Adipose tissue (tissue), 3 donors: ENCODE results near the gene IPO5. TPM values are rescaled to one million over a fixed set of nuclear protein-coding genes. Genes with fewer than 3 reads are reported as not detected.

Experiments
- H3K27ac ChIP-seq: one replicate; pipeline ENCODE4 v1.5.1; 2013; ENCODE audit warnings: low read depth, low read length
- WGBS, 3 donors: extraction: QIAGEN DNeasy Blood & Tissue Kit; methylation state at CpG; one replicate each; pipeline ENCODE4 v1.1.7; 2013; 5-methylcytosine and 5-hydroxymethylcytosine counted together
- polyA plus RNA-seq, 3 donors: library from polyadenylated mRNA; stranded (reverse); fragments of 200-250 nt; gene quantifications; one replicate each; pipeline ENCODE4 v1.2.3, GENCODE V29; 2013
- donor health status: healthy with polysubstance abuse.
- donor health status: Bipolar disorder and iron deficiency.
- donor health status: healthy.

Gene IPO5
- 10 to 100 TPM; 49.4 to 59.2 (median 51.0) TPM for polyA plus RNA-seq

- H3K27ac ChIP-seq = no peak within 1 kb of the TSS
- WGBS, 3 donors = 67 to 75% (median 69%) methylated on average over 10 of the region's 10 CpGs
These were observed at the start of gene IPO5 for GRCh38 chr13:97953376-97953970. IPO5 (plus strand) TSS chr13:97953675; CDS start chr13:97976697, 23,022 bp downstream.

GRCh38 chr13:97904059-97904458 is 49.4 kb upstream of the IPO5 start:
- H3K27ac ChIP-seq = no peak overlapping the region
- WGBS, 3 donors = 73 to 86% (median 81%) methylated on average over 2 of the region's 2 CpGs

GRCh38 chr13:97905517-97905916 is 48.0 kb upstream of the IPO5 start:
- H3K27ac ChIP-seq = no peak overlapping the region
- 67 to 82% (median 76%) methylated on average over 1 of the region's 1 CpG for WGBS, 3 donors

GRCh38 chr13:97911311-97912138 is 42.0 kb upstream of the IPO5 start:
- no peak overlapping the region for H3K27ac ChIP-seq
- 44 to 63% (median 59%) methylated on average over 7 of the region's 7 CpGs for WGBS, 3 donors

GRCh38 chr13:97912139-97912535 is 41.3 kb upstream of the IPO5 start:
- WGBS, 3 donors = 83 to 90% (median 88%) methylated on average over 6 of the region's 6 CpGs
- H3K27ac ChIP-seq = no peak overlapping the region

- H3K27ac ChIP-seq = no peak overlapping the region
- WGBS, 3 donors = 80 to 83% (median 80%) methylated on average over 2 of the region's 2 CpGs
These were observed 40.3 kb upstream of the IPO5 start for GRCh38 chr13:97913206-97913605.

GRCh38 chr13:97914540-97914939 is 38.9 kb upstream of the IPO5 start:
- no peak overlapping the region for H3K27ac ChIP-seq
- 75 to 81% (median 75%) methylated on average over 1 of the region's 1 CpG for WGBS, 3 donors

- 60 to 79% (median 66%) methylated on average over 6 of the region's 6 CpGs for WGBS, 3 donors
- no peak overlapping the region for H3K27ac ChIP-seq
These were observed 32.2 kb upstream of the IPO5 start for GRCh38 chr13:97921176-97921816.

GRCh38 chr13:97928301-97928700 is 25.2 kb upstream of the IPO5 start:
- WGBS, 3 donors = 65 to 94% (median 67%) methylated on average over 1 of the region's 1 CpG
- H3K27ac ChIP-seq = no peak overlapping the region

- 54 to 77% (median 74%) methylated on average over 5 of the region's 5 CpGs for WGBS, 3 donors
- no peak overlapping the region for H3K27ac ChIP-seq
These were observed 21.4 kb upstream of the IPO5 start for GRCh38 chr13:97932036-97932435.

GRCh38 chr13:97932647-97933046 is 20.8 kb upstream of the IPO5 start:
- WGBS, 3 donors = 88 to 92% (median 89%) methylated on average over 5 of the region's 5 CpGs
- H3K27ac ChIP-seq = no peak overlapping the region

GRCh38 chr13:97933776-97934175 is 19.7 kb upstream of the IPO5 start:
- H3K27ac ChIP-seq = no peak overlapping the region

- WGBS, 3 donors = 29 to 69% (median 62%) methylated on average over 5 of the region's 5 CpGs
- no peak overlapping the region for H3K27ac ChIP-seq
These were observed 18.9 kb upstream of the IPO5 start for GRCh38 chr13:97934590-97934989.

GRCh38 chr13:97935071-97935470 is 18.4 kb upstream of the IPO5 start:
- 28 to 69% (median 62%) methylated on average over 2 of the region's 2 CpGs for WGBS, 3 donors
- no peak overlapping the region for H3K27ac ChIP-seq

GRCh38 chr13:97936036-97936435 is 17.4 kb upstream of the IPO5 start:
- no peak overlapping the region for H3K27ac ChIP-seq
- WGBS, 3 donors = 67 to 75% (median 71%) methylated on average over 3 of the region's 3 CpGs

- WGBS, 3 donors = 78 to 82% (median 79%) methylated on average over 6 of the region's 6 CpGs
- H3K27ac ChIP-seq = no peak overlapping the region
These were observed 14.6 kb upstream of the IPO5 start for GRCh38 chr13:97938706-97939475.

- H3K27ac ChIP-seq = no peak overlapping the region
- WGBS, 3 donors = 78 to 82% (median 80%) methylated on average over 5 of the region's 5 CpGs
These were observed 9.0 kb upstream of the IPO5 start for GRCh38 chr13:97944396-97945029.

GRCh38 chr13:97945342-97945741 is 8.1 kb upstream of the IPO5 start:
- no peak overlapping the region for H3K27ac ChIP-seq
